ENCODE results near the gene B3GNT2. TPM values are rescaled to one million over a fixed set of nuclear protein-coding genes. Genes with fewer than 3 reads are reported as not detected.

Gene B3GNT2
- total and polyA plus RNA-seq, 2 experiments from 2014 or later, result 8.9 to 15.9 TPM

DNA sequence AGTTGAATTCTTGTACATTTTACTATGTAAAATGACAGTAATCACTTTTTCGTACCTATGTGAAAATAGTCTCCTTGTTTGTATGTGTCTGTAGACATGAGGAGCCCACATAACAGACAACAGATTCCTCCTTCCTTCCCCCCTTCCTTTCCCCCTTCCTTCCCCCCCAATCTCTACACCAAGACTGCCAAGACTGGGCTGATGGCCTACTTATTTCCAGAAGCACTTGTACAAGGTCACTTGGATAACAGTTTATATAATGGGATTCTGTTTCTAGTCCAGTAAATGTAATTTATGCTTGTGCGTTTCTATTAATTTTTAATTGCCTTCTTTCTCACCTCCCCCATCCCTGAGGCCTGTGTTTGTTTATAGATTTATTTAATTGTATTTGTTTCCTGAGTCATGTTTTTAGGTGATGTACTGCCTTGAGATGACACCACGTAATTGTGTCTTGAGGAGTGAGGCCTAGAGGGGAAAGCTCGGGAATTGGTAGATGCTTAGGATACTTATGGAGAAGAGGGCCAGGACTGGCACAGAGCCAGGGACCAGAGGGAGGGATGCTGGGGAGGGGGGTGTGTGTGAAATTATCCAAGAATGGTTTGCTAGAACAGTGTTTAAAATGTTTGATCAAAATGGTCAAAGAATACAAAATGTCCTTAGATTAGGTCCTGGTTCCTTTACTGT, 12.3 kb downstream of the B3GNT2 start:
- H3K4me1 ChIP-seq (ENCODE audit: low read depth), result no peaks in the 10 kb centered on the region
- H3K36me3 ChIP-seq, result no peaks in the 10 kb centered on the region
- TF ChIP-seq, protein P1, sequence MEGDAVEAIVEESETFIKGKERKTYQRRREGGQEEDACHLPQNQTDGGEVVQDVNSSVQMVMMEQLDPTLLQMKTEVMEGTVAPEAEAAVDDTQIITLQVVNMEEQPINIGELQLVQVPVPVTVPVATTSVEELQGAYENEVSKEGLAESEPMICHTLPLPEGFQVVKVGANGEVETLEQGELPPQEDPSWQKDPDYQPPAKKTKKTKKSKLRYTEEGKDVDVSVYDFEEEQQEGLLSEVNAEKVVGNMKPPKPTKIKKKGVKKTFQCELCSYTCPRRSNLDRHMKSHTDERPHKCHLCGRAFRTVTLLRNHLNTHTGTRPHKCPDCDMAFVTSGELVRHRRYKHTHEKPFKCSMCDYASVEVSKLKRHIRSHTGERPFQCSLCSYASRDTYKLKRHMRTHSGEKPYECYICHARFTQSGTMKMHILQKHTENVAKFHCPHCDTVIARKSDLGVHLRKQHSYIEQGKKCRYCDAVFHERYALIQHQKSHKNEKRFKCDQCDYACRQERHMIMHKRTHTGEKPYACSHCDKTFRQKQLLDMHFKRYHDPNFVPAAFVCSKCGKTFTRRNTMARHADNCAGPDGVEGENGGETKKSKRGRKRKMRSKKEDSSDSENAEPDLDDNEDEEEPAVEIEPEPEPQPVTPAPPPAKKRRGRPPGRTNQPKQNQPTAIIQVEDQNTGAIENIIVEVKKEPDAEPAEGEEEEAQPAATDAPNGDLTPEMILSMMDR (IDR thresholded peaks at IDR 0.05; ENCODE audit: low read depth, low read length), result no peak
- H3K4me3 ChIP-seq, result no peak overlapping the region
- DNase-seq (ENCODE audit: low read depth in 1 of 2, low spot score in 1 of 2), result no peak
- no peaks in the 10 kb centered on the region for H3K9me3 ChIP-seq (ENCODE audit: low read depth)
- no peak overlapping the region for H3K27ac ChIP-seq
- H3K27me3 ChIP-seq, result no peaks in the 10 kb centered on the region

DNA sequence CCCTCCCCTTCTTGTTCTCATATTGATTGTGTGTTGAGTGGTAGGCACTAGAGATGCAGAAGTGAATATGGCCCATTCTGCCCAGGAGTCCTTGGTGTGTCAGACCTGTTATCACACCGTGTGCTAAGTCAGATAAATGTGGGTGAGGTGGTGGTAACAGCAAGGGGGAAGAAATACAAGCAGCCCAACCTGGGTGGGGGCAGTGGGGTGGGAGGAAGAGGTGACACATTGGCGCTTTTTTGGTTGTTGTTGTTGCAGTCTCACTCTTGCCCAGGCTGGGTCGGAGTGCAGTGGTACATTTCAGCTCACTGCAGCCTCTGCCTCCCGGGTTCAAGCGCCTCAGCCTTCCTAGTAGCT, 12.8 kb downstream of the B3GNT2 start:
- no peak for DNase-seq (ENCODE audit: low read depth in 1 of 2, low spot score in 1 of 2)
- Histone ChIP-seq H3K36me3 (no peaks in the 10 kb centered on the region), H3K27me3 (no peaks in the 10 kb centered on the region), H3K4me3 (no peak overlapping the region), H3K27ac (no peak overlapping the region), H3K4me1 (ENCODE audit: low read depth) (no peaks in the 10 kb centered on the region), H3K9me3 (ENCODE audit: low read depth) (no peaks in the 10 kb centered on the region)
- TF ChIP-seq, protein P1 (IDR thresholded peaks at IDR 0.05; ENCODE audit: low read depth, low read length), result no peak

DNA sequence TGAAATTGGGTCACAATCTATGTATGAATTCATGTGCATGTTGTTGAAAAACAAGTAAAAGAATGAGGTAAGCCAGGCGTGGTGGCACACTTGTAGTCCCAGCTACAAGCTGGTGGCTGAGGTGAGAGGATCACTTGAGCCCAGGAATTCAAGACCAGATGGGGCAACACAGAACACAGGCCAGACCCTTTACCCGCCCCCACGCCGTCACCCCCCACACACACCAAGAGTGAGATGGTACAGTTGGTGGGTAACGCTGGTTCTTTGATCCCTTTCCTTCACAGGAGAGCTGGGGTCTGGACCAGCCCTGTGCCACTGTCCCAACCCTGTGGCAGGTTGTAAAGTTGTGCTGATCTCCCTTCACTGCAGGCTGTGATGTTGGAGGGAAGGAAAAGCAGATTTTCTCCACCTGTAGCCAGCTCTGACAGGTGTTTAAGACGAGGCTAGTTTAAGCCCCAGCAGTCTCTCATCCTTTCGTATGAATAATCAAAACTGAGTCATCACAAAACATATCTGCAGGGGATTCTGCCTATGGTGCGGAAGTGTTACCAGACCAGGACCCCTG, 13.6 kb downstream of the B3GNT2 start:
- Histone ChIP-seq H3K4me1 (ENCODE audit: low read depth) (no peaks in the 10 kb centered on the region), H3K4me3 (no peak overlapping the region), H3K36me3 (no peaks in the 10 kb centered on the region), H3K27me3 (no peaks in the 10 kb centered on the region), H3K9me3 (ENCODE audit: low read depth) (no peaks in the 10 kb centered on the region), H3K27ac (no peak overlapping the region)
- DNase-seq (ENCODE audit: low read depth in 1 of 2, low spot score in 1 of 2), result no peak
- TF ChIP-seq, protein P1 (IDR thresholded peaks at IDR 0.05; ENCODE audit: low read depth, low read length), result no peak

DNA sequence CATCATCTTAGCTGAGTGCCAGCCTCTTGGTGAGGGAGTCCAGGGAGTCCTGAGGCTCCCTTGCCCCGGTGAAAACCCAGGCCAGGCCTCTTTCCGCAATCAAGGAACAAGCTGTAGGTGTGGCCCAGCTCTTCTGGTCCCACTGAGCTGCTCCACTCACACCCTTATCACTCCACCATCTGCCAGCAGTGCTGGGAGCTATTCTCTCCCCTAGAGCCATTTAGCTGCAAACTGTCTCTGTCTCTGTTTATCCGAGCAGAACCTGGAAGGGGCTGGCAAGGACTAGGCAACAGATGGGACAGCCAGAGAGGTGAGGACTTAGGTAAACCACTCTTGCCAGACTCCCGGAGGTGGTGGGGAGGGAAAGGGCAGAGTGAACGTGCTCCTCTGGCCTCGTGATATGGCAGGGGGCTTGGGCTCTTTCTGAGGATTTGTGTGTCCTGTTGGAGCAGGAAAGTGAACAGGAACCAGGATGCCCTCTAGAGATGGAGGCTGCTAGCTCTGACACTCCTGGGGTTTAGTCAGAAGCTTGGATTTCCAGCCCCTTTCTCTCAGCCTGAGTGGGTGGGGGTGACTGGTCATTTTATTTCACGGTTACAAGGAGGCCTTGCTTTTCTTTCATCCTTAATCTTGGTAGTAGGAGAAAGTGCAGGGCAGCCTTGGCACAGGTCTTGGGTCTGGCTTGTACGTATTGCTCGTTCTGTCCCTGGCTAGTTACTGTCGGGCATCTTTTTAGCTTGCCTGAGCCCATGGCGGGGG, 19.6 kb downstream of the B3GNT2 start:
- peaks cover 9% of the 10 kb centered on the region for H3K4me1 ChIP-seq (ENCODE audit: low read depth)
- H3K27me3 ChIP-seq, result no peaks in the 10 kb centered on the region
- H3K9me3 ChIP-seq (ENCODE audit: low read depth), result no peaks in the 10 kb centered on the region
- no peak overlapping the region for H3K4me3 ChIP-seq
- H3K27ac ChIP-seq, result peak overlapping the region; percentile 24
- TF ChIP-seq, protein P1 (IDR thresholded peaks at IDR 0.05; ENCODE audit: low read depth, low read length), result no peak
- H3K36me3 ChIP-seq, result no peaks in the 10 kb centered on the region
- peak in 1 of 2 donors; percentile 28 for DNase-seq (ENCODE audit: low read depth in 1 of 2, low spot score in 1 of 2)

DNA sequence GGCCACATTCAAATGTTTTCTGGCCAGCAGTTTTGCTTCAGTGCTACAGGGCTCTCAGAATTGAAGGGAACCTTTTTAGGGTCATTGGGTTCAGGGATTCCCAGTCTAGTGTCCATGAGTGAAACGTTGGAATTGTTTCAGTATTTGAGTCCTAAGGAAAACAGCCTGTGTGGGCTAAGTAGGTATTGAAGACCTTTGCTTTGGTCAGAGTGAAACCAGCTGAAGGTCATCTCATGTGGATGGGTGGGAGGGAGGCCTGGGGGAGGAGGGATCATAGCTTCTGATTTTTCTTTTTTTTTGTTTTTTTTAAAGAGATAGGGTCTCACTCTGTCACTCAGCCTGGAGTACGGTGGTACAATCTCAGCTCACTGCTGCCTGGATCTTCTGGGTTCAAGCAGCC, 20.2 kb downstream of the B3GNT2 start:
- no peak for DNase-seq (ENCODE audit: low read depth in 1 of 2, low spot score in 1 of 2)
- peaks cover 9% of the 10 kb centered on the region for H3K4me1 ChIP-seq (ENCODE audit: low read depth)

More for the DNA sequence above, 20.2 kb downstream of the B3GNT2 start:
- H3K27me3 ChIP-seq, result no peaks in the 10 kb centered on the region
- TF ChIP-seq, protein P1 (IDR thresholded peaks at IDR 0.05; ENCODE audit: low read depth, low read length), result no peak
- H3K4me3 ChIP-seq, result no peak overlapping the region
- no peaks in the 10 kb centered on the region for H3K9me3 ChIP-seq (ENCODE audit: low read depth)
- no peaks in the 10 kb centered on the region for H3K36me3 ChIP-seq
- no peak overlapping the region for H3K27ac ChIP-seq
